Skeletal muscle tissue (tissue), 4 donors: ENCODE measurements around the gene KRT8. TPM values are rescaled to one million over a fixed set of nuclear protein-coding genes. Genes with fewer than 3 reads are reported as not detected.

Experiments
- H3K27ac ChIP-seq: one replicate; pipeline ENCODE4 v1.7.0; 2013; ENCODE audit warnings: mild to moderate bottlenecking, low read depth, low read length, inconsistent platforms
- H3K27me3 ChIP-seq, 3 donors: one replicate each; pipeline ENCODE4 v1.7.0; 2013; ENCODE audit warnings: low read length in 3 of 3; ENCODE audit not compliant: control insufficient read depth in 3 of 3, insufficient read depth in 3 of 3
- H3K36me3 ChIP-seq, 3 donors: one replicate each; pipeline ENCODE4 v1.7.0; 2013; ENCODE audit warnings: low read length in 3 of 3; ENCODE audit not compliant: control insufficient read depth in 3 of 3, insufficient read depth in 3 of 3
- H3K4me1 ChIP-seq, 3 donors: one replicate each; pipeline ENCODE4 v1.7.0; 2013; ENCODE audit warnings: low read length in 3 of 3, mild to moderate bottlenecking in 3 of 3; ENCODE audit not compliant: control insufficient read depth in 3 of 3, insufficient read depth in 3 of 3
- H3K4me3 ChIP-seq, 3 donors: one replicate each; pipeline ENCODE4 v1.7.0; 2013; ENCODE audit warnings: low read length in 3 of 3
- H3K9ac ChIP-seq, 3 donors: one replicate each; pipeline ENCODE4 v1.7.0; 2013; ENCODE audit warnings: low read length in 3 of 3, mild to moderate bottlenecking in 3 of 3, moderate library complexity in 2 of 3, low read depth in 1 of 3
- H3K9me3 ChIP-seq, 3 donors: one replicate each; pipeline ENCODE4 v1.7.0; 2013; ENCODE audit warnings: low read length in 3 of 3; ENCODE audit not compliant: control insufficient read depth in 3 of 3
- total RNA-seq: library from RNA; depleted of rRNA; stranded (reverse); fragments of >200 nt; gene quantifications from one replicate; pipeline ENCODE4 v1.2.3, GENCODE V29; 2014
- donor health status: Osteomylitis.

The KRT8 gene
- total RNA-seq, 1 donor from 2014 or later: 1.6 TPM

- no peaks in the 10 kb centered on the region for H3K9me3 ChIP-seq
- H3K9ac ChIP-seq: no peak overlapping the region
- peaks cover 0 to 2% (median 0%) of the 10 kb centered on the region in 3 donors for H3K4me1 ChIP-seq
- no peak overlapping the region for H3K4me3 ChIP-seq
- H3K27me3 ChIP-seq: peaks cover 18 to 37% (median 20%) of the 10 kb centered on the region in 3 donors
- H3K36me3 ChIP-seq: no peaks in the 10 kb centered on the region
- H3K27ac ChIP-seq: no peak overlapping the region
Observed at GRCh38 chr12:52946797-52947547, 42.1 kb upstream of the KRT8 start.

DNA sequence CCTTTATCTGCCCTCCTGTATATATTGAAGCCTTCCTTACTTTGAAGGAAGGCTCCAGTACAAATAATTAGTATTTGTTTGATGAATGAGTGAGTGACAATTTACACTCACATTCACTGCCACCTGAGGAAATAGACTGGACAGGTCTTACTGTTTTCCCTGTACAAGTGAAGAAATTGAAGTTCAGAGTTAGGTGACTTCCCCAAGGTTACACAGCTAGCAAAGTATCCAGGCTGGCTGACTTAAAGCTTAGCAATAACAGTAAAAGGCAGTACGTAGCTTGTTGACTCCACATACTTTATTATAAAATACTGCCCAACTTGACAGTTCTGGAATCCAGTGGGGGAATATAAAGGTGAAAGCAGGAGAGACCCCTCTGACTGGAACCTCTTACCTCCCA is 41.5 kb upstream of the KRT8 start:
- peaks cover 0 to 2% (median 0%) of the 10 kb centered on the region in 3 donors for H3K4me1 ChIP-seq
- H3K27ac ChIP-seq: no peak overlapping the region
- H3K9ac ChIP-seq: no peak overlapping the region
- no peak overlapping the region for H3K4me3 ChIP-seq
- H3K36me3 ChIP-seq: no peaks in the 10 kb centered on the region
- no peaks in the 10 kb centered on the region for H3K9me3 ChIP-seq
- peaks cover 18 to 35% (median 20%) of the 10 kb centered on the region in 3 donors for H3K27me3 ChIP-seq

- no peak overlapping the region for H3K27ac ChIP-seq
- peaks cover 0 to 2% (median 0%) of the 10 kb centered on the region in 3 donors for H3K4me1 ChIP-seq
- H3K36me3 ChIP-seq: no peaks in the 10 kb centered on the region
- no peaks in the 10 kb centered on the region for H3K9me3 ChIP-seq
- no peak overlapping the region for H3K4me3 ChIP-seq
- no peak overlapping the region for H3K9ac ChIP-seq
- H3K27me3 ChIP-seq: peaks cover 18 to 35% (median 20%) of the 10 kb centered on the region in 3 donors
Observed at GRCh38 chr12:52945389-52946232, 40.7 kb upstream of the KRT8 start.

DNA sequence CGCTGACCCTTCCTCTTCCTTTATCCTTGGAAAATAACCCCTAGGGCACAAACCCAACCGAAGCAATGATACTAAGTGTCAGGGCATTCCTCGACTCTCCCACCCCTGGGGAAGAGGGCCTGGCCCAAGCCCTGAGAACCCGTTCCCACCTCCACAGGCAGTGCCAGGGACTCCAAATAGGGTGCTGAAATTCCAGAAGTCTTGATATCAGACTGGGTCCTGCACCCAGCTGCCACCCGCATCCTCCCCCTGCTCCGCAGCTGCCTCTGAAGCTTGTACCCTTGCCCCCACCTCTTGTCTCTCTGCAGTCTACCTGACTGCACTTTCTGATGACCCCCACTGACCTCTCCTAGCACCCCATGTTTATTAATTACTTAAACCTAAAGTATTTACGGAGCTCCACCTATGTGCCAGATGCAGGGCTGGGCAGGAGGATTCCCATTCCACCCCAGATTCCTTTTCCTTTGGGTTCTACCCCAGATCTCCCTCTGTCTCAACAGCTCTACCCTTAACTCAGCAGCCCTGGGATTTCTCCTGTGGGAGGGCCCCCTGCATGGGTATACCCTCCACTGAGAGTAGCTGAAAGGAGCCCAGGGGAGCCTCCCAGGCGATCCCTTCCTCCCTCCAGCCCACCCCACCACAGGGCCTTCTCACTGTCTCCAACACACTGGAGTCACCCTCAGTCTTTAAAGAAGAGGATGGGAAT is 40.0 kb upstream of the KRT8 start:
- peaks cover 15 to 28% (median 18%) of the 10 kb centered on the region in 3 donors for H3K27me3 ChIP-seq
- no peaks in the 10 kb centered on the region for H3K9me3 ChIP-seq
- no peak overlapping the region for H3K9ac ChIP-seq
- peaks cover 0 to 2% (median 0%) of the 10 kb centered on the region in 3 donors for H3K4me1 ChIP-seq
- H3K36me3 ChIP-seq: no peaks in the 10 kb centered on the region
- no peak overlapping the region for H3K4me3 ChIP-seq
- H3K27ac ChIP-seq: no peak overlapping the region

DNA sequence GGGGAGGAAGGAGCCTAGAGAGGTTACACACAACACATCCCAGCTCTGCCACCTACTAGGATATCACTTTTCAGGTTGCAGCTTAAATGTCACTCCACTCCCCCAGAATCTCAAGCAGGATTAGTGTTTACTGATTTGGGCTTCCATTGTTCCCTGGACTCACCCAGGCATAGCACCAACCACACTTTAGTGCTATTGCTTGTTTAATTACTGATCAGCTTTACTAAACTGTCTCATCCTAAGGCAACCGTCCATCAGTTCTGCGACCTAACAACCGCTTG is 38.0 kb upstream of the KRT8 start:
- H3K36me3 ChIP-seq: no peaks in the 10 kb centered on the region
- no peaks in the 10 kb centered on the region for H3K9me3 ChIP-seq
- peaks cover 10 to 17% (median 13%) of the 10 kb centered on the region in 3 donors for H3K27me3 ChIP-seq
- H3K4me3 ChIP-seq: no peak overlapping the region
- H3K27ac ChIP-seq: no peak overlapping the region
- no peaks in the 10 kb centered on the region for H3K4me1 ChIP-seq
- H3K9ac ChIP-seq: no peak overlapping the region

- Histone ChIP-seq H3K27ac (no peak overlapping the region), H3K9ac (no peak overlapping the region), H3K9me3 (no peaks in the 10 kb centered on the region), H3K36me3 (no peaks in the 10 kb centered on the region), H3K4me3 (no peak overlapping the region), H3K27me3 (peaks cover 10 to 16% (median 13%) of the 10 kb centered on the region in 3 donors), H3K4me1 (no peaks in the 10 kb centered on the region)
Observed at GRCh38 chr12:52942066-52942900, 37.4 kb upstream of the KRT8 start.

GRCh38 chr12:52929538-52929937 is 24.7 kb upstream of the KRT8 start:
- no peaks in the 10 kb centered on the region for H3K36me3 ChIP-seq
- H3K4me1 ChIP-seq: peaks cover 0 to 10% (median 0%) of the 10 kb centered on the region in 3 donors
- no peak overlapping the region for H3K9ac ChIP-seq
- H3K9me3 ChIP-seq: no peaks in the 10 kb centered on the region
- H3K4me3 ChIP-seq: no peak overlapping the region
- H3K27ac ChIP-seq: no peak overlapping the region
- H3K27me3 ChIP-seq: no peaks in the 10 kb centered on the region

DNA sequence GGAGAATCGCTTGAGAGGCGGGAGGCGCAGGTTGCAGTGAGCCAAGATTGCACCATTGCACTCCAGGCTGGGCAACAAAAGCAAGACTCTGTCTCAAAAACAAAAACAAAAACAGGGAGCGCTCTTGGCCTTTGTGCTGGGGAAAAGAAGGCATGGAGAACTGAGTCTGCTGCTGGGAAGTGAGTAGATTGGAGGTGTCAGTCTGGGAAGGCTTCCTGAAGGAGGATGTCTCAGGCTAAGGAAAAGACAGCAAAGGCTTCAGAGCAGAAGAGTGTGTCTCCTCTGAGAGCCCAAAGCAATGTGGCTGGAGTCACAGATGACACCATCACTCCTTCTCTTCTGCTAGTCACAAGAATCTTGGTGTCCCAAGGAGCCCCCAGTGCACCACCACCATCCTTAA is 23.1 kb upstream of the KRT8 start:
- Histone ChIP-seq H3K36me3 (no peaks in the 10 kb centered on the region), H3K4me3 (no peak overlapping the region), H3K9me3 (no peaks in the 10 kb centered on the region), H3K27me3 (no peaks in the 10 kb centered on the region), H3K9ac (no peak overlapping the region), H3K4me1 (peaks cover 0 to 10% (median 0%) of the 10 kb centered on the region in 3 donors), H3K27ac (no peak overlapping the region)

- Histone ChIP-seq H3K4me1 (peaks cover 0 to 10% (median 0%) of the 10 kb centered on the region in 3 donors), H3K27ac (no peak overlapping the region), H3K36me3 (no peaks in the 10 kb centered on the region), H3K9me3 (no peaks in the 10 kb centered on the region), H3K27me3 (peaks cover 0 to 2% (median 0%) of the 10 kb centered on the region in 3 donors), H3K9ac (no peak overlapping the region), H3K4me3 (no peak overlapping the region)
Observed at GRCh38 chr12:52926596-52927234, 21.8 kb upstream of the KRT8 start.
